UCSD-AML1 (cell line): ENCODE measurements around the gene OSCAR.

Experiments
- DNase-seq: peaks from one replicate; lab custom pipeline; 2025; ENCODE audit not compliant: unreplicated experiment; lab: John Stamatoyannopoulos, UW

OSCAR gene

GRCh38 chr19:54100561-54100960, at the start of gene OSCAR:
Gene OSCAR (minus strand): TSS chr19:54100803. CDS start chr19:54100792, 11 bp downstream.
- DNase-seq, result peak; percentile 71

GRCh38 chr19:54149021-54149812, 48.6 kb upstream of the OSCAR start:
- DNase-seq, result no peak

- DNase-seq, result no peak
Measured at GRCh38 chr19:54148158-54148557, 47.6 kb upstream of the OSCAR start.

GRCh38 chr19:54147676-54148075, 47.1 kb upstream of the OSCAR start:
- DNase-seq, result no peak

GRCh38 chr19:54145541-54146158, 45.0 kb upstream of the OSCAR start:
- no peak for DNase-seq

GRCh38 chr19:54142166-54142780, 41.7 kb upstream of the OSCAR start:
- DNase-seq, result no peak

- no peak for DNase-seq
Measured at GRCh38 chr19:54141356-54141755, 40.8 kb upstream of the OSCAR start.

GRCh38 chr19:54138489-54139256, 38.1 kb upstream of the OSCAR start:
- DNase-seq, result no peak

- no peak for DNase-seq
Measured at GRCh38 chr19:54137699-54138488, 37.3 kb upstream of the OSCAR start, which contains the start of gene CNOT3. Gene CNOT3 (plus strand): TSS chr19:54137762. CDS start chr19:54142979, 5,217 bp downstream.

GRCh38 chr19:54136864-54137698, 36.5 kb upstream of the OSCAR start:
- peak; percentile 100 for DNase-seq

- no peak for DNase-seq
Measured at GRCh38 chr19:54136086-54136863, 35.7 kb upstream of the OSCAR start.

- DNase-seq, result no peak
Measured at GRCh38 chr19:54133957-54134590, 33.5 kb upstream of the OSCAR start.

- no peak for DNase-seq
Measured at GRCh38 chr19:54133312-54133956, 32.8 kb upstream of the OSCAR start.

GRCh38 chr19:54129617-54129996, 29.0 kb upstream of the OSCAR start:
- DNase-seq, result no peak

- no peak for DNase-seq
Measured at GRCh38 chr19:54128796-54129616, 28.4 kb upstream of the OSCAR start.

GRCh38 chr19:54128441-54128725, 27.8 kb upstream of the OSCAR start:
- DNase-seq, result no peak
